HG03558 (cell line): ENCODE results near the gene RAB6B.

Source experiments
- ATAC-seq: cut with Tn5 transposase; IDR thresholded peaks from one replicate; pipeline ENCODE4 v1.9.1; 2021; ENCODE audit warnings: moderate number of reproducible peaks; ENCODE audit not compliant: unreplicated experiment; ENCODE audit errors: extremely low read depth

The RAB6B gene

DNA sequence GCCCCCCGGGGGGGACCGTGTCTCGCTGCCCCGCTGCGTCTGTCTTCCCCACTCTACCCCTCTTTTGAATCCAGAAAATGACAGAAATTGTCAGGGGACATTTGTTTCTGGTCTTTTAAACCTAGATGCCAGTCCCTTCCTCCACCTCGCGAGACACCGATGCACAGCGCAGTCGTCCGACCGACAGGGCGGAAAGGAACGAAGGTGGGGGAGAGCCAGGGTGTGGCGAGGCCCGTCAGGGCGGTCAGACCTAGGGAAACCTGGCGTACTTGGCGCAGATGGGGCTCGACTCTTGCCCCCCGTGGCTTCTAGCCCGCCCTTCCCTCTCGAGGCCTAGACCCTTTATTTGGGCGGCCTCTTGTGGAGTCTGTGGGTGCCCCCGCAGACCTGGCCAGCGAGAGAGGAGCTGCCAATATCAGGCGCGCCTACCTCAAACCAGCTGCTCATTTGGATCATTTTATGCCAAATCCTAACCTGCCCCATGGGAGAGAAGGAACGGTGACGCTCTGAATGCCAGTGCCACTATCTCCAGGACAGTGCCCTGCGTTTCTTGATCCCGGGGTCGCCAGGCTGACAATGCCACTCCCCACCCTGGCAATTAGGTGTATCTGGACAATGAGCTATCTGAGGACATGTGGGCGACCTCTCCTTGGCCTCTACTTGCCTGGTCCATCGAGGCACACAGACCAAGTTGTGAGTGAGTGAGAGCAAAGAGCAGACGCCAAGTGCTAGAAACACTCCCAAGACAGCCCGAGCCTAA is 500 bp upstream of the RAB6B start:
- no peak for ATAC-seq

DNA sequence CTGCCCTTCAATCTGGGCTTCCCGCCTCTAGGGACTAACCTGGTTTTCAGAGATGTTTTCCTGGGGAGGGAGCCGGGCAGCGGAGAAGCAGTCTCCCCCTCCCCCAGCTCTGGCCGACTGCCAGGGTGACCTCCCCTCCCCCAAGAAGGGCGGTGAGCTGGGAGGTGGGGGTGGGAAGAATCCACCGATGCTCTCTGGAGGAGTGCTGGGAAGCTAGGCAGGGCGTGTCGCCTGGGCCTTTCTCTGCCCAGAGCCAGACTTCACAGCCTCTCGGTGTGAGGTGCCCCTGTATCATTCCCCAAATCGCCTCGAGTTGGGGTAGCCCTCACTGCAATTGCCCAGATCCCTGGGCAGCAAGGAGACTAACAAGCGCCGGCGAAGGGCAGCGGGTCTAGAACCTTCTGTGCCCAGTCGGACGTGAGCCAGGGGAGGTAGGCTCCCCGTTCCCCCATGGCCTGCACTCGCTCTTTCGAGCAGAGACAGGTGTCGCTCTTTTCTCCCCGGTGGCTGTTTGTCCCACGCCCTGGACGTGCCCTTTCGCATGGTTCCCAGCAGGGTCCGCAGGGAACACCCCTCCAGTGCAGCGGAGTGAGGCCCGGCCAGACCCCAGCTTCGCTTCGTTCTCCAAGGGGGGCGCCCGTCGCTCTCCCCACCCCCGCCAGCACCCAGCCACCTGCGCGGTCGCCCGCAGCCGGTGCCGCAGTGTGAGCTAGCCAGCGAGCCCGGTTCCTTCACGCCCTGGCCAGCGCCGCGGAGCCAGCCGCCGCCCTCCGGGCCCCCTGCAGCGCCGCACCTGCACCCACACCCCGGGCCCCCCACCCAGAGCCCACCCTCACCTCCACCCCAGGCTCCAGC is 1.1 kb downstream of the RAB6B start:
- no peak for ATAC-seq

DNA sequence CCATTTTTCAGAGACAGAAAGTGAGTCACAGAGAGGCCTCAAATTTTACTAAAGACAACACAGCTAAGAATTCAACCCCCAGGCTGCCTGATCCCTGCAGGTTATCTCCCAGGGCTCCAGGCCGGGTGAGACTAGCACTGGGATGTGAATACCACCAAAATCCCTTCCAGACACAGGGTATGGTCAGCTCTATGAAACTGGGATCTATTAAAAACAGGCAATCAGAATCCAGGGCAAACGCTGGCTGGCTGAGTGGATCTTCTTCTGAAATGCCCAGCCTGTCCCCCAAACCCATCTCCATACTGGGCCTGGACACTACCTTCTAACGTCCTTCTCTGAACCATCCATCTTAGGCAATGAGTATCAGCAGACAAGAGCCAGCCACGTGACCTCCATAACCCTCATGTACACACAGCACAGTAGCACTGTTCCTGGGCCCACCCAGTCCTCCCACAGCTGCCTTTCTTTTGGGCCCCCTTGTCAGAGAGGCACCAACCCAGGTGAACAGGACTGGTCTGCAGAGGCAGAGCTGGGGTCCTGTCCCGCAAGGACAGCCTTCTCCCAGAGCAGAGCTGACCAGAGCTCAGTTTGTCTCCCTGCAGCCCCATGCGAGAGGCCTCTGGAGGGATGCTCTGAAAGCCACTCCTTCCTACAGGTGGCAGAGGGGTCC is 1.9 kb downstream of the RAB6B start:
- ATAC-seq: no peak

DNA sequence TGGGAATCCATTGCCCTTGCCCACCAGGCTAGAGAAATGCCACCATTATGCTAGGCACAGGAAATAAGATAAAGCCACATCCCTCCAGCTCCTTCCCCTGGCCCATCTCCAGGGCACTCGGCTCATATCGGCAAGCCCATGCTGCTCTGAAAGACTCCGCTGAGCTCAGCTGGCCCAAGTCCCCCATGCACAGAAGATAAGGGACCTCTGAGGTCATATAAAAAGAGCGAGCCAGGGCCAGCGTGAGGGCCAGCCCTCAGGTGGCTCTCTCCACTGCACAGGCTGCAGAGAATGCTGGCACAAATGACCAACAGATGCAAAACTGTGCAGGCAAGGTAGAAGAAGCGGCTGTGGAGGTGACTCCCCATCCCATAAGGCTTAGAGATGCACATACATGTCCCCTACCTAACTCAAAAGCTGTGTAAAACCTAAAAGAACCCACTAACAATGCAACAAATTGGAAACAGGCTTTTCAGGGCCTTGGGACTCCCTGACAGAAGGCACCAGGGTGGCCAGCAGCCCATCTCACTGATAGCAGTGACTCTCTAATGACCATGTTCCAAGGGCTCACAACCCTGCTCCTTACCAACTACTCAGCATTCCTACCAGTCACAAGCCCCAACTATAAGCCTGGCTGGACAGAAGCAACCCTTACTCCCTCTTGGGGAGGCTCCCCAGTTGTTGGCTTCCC is 3.0 kb downstream of the RAB6B start:
- ATAC-seq: no peak

DNA sequence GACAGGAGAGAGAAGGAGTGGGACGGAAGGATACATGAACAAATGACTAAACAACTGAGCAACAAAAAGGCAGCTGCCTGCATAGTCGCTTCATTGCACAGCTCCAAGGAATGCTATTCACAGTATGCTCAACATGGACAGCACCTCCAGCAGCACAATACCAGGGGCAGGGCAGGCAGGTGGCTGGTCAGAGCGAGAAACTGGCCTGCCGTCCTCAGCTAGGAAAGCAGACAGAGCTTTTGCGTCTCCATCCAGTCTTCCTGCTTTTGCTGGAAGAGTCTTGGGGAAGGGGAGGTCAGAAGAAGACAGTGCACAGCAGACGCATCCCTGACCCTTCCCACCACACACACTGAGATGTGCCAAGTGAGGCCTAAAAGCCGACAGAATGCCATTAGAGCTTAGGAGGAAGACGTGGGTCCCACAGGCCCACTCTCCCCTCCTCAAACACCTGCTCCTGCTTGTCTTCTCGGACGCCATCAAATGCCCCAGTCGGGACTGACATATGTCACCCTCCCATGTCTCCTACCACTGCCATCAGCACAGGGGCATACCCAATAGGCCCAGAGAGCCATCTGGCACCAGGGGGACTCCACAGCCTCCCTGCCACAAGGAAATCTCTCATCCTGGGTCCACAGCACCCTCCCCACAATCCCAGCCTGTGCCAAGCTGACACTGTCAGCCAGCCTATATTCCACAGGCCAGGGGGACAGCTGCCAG is 3.9 kb downstream of the RAB6B start:
- ATAC-seq: no peak

DNA sequence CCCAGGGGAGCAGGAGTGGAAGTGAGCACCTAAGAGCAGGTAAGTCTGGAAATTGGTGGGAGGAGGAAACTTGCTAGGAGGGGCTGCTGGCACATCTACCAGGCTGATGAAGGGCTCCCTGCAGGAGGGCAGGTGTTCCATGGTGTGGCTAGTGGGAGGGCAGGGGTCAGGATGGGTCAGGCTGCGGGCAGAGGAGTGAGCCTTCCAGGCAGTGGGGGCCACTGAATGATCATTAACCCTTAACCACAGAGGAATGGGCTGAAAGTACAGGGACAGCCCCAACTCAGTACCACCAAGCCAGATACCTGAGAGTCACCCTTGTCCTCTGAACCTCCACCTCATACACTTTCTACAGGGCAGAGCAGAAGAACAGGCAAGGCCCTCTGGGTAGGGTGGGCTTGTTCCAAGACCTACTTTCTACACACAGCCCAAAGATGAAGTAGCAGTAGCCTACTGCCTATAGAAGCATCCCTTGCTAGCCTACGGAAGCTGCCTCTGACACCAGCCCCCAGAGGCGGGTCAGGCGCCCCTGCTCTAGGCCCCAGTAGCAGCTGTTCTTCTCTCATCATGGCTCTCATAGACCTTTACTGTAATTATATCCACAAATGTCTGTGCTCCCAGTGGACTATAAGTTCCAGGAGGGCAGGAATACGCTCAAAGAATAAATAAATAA is 4.6 kb downstream of the RAB6B start:
- ATAC-seq: no peak

DNA sequence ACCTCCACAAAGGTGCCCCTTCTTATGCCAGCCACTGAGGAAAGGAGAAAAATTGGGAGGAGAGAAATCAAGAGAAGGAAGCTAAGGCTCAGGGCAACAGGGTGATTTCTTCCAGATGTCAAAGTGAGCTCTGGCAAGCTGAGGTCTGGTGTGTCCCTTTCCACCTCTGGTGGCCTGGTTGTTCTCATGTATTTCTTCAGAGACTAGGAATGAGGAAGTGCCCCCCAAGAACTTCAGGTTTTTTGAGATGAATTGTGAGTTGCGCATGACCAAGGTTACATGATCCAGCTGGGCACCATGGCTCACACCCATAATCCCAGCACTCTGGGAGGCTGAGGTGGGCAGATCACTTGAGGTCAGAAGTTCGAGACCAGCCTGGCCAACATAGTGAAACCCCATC is 5.6 kb downstream of the RAB6B start:
- ATAC-seq: no peak

DNA sequence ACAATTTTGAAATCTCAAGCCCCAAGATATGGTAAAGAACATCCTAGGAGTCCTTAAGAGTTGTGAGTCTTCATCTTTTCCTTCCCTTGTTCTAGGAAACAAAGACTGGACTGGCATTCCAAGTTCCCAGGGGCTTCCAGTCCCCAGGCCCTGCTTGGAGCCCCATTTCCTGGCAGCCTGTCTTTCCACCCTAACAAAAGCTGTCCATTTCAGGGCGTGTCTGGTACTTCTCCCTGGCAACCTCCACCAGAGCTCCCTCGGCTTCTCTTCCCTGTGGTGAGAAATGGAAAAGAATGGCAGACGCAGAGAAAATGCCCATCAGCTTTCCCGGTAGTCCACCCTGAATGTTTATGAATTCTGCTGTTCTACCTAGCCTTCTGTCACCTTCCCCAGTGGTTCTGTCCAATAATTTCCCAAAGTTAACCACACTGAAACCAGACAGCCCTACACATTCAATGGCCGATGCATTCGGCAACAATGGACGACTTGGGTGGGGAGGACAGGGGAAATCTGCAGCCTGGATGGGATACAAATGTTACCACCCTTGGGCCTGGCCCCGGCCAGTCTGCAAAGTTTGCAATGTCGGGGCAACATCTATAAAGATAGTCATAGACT is 6.8 kb downstream of the RAB6B start:
- no peak for ATAC-seq

DNA sequence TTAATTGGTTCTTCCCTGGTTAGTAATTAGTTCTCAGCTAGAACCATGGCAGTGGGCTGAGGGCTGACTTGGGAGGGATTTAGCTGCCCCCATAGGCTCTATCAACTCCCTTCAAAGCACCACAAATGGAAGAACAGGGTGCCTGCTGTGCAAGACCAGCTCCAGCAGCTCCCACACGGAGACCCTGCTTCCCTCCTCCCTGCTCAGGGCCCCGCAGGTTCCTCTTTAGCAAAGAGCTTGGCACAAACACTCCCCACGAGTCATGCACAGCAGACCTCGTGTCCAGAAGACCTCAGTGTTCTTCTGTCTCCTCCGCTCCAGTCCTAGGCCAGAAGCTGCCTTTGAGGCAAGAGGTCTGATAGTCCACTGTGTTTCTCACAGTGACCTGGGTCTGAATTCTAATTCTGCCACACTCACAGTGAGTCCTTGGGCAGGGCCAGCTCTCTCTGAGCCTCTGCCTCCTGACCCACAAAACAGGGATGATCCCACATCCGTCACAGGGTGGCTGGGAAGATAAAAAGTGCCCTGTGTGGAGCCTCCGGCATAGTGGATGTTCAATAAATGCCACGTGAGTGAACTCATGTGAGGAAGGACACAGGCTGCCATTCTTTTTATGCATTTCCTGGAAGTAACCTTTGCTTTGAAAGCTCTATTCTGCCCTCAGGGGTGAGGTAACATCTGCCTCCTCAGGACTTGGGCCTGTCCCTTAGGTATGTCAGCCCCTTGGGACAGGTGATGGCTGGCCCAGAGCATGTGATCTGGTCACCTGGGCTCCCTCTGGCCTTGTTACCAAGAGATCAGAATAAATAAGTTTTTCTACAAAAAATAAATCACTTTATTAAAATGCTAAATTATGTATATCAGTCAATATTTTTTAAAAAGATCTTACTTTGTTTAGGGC is 7.6 kb downstream of the RAB6B start:
- ATAC-seq: no peak

DNA sequence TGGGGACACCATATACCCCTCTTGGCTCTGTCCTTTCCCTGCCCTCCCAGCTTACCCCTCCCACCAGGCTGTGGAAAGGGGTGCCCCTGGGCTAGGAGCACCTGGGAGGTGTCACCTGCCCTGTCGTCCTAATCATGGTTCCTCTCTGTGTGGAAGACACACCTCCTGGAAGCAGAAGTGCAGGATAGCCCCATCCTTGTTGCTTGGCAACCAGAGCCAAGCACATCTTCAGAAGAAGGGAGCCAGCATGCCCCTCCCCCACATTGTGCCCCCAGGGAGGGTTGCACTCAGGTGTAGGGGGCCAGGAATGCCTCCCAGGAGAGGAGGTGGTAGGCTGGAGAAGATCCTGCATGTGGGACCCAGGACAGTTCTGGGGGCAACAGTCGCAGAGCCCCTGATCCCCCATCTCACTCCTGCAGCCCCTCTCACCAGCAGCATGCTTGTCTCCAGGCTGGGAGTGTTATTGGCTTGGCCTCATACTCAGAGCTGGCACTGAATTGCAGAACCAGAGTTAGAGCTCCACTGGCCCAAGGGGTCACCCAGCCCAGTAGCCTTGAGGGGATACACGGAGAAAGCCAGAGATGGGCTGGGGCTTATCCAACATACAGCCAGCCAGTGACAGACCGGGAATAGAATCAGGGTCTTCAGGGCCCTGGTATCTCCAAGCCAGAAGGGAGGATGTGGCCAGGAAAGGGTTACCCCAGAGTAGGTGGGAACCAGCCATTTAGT is 8.4 kb downstream of the RAB6B start:
- no peak for ATAC-seq

DNA sequence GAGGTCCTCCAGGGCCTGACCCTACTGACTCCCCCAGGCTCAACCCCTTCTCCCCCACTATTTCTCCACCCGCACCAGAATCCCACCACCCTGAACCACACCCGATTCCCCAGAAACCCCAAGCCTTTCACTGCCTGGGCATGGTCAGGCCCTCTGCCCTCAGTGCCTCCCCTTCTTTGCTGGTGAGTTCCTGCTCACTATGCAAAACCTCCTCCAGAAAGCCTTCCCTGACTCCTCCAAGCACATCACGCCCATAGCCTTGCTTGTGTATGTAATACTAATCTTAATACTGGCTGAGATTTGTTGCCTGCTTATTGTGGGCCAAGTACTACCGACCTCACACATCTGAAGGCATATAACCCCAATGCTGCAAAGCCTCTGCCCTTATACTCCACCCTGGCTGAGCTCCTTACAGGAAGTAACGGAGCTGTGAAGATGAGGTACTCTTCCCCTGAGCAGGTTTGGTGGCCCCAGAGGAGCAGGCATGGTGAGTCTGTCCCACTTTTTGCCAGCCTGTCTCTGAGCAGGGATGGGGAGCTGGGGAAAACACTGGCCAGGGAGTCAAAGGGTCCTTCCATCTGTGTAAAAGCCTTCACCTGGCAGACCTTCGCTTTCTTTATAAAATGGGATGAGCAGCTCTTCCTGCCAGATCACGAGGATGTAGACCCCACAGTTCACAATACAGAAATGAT is 9.5 kb downstream of the RAB6B start:
- no peak for ATAC-seq

DNA sequence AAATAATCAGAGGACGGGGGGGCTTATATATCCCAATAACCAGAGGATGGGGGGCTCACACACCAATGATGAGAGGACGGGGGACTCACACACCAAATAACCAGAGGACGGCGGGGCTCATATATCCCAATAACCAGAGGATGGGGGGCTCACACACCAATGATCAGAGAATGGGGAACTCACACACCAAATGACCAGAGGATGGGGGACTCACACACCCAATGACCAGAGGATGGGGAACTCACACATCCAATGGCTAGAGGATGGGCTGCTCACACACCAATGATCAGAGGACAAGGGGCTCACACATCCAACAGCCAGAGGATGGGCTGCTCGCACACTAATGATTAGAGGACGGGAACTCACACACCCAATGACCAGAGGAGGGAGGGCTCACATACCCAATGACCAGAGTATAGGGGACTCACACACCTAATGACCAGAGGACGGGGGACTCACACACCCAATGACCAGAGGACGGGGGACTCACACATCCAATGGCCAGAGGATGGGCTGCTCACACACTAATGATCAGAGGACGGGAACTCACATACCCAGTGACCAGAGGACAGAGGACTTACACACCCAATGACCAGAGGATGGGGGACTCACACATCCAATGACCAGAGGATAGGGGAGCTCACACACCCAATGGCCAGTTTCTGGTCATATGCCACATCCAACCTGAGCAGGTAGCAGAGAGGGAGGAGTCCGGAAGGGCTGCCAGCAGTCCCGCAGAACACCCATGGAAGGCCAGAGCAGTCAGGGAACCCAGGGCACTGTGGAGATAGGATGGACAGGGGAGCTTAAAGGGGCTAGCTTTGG is 10.6 kb downstream of the RAB6B start:
- ATAC-seq: no peak

DNA sequence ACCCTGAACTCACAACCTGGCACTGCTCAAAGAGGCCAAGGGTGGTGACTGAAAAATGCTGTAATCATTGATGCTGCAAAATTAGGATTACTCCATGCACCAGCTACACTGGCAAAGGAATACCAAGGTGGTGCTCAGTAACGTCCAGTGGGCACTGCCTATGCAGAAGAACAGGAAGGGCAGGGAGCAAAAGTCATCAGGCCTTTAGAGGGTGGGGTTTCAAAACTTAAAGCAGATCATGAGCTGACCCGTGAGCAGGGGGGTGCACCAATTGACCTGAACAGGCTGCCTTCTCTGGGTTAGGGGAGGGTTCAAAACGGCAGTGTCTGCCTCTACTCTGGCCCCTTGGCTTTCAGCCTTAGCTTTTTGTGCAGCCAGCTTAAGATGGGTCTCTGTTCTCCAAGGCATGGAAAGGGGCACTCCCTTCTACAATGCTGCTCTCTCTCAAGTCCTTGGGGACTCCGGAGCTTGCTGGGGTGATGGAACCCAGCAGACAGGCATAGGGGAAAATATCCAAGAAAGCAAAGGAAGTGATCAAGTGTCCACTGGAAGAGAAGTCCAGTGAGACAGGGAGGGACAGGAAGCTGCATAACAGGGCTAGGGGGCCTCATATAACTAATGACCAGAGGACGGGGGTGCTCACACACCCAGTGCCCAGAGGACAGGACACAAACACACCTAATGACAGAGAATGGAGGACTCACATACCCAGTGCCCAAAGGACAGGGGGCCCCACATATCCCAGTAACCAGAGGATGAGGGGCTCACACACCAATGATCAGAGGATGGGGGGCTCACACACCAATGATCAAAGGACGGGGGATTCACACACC is 11.4 kb downstream of the RAB6B start:
- ATAC-seq: no peak

DNA sequence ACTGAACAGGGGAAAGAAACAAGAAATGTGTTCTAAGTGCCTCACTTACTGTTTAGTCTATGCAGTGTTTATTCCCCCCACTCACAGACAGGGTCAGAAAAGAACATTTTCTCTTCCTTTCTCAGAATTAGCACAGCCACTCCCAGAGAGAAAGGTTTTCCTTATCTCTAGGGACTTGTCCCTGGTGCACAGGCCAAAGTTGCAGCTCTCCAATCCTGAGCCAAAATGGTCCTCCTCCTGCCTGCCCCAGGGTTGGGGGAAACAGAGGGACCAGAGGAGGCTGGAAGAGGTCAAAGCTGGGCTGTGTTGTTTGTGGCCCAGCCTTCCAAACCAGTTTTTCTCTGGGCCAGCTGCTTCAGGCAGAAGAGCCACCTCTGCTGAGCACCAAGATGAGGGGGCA is 12.0 kb downstream of the RAB6B start:
- no peak for ATAC-seq

DNA sequence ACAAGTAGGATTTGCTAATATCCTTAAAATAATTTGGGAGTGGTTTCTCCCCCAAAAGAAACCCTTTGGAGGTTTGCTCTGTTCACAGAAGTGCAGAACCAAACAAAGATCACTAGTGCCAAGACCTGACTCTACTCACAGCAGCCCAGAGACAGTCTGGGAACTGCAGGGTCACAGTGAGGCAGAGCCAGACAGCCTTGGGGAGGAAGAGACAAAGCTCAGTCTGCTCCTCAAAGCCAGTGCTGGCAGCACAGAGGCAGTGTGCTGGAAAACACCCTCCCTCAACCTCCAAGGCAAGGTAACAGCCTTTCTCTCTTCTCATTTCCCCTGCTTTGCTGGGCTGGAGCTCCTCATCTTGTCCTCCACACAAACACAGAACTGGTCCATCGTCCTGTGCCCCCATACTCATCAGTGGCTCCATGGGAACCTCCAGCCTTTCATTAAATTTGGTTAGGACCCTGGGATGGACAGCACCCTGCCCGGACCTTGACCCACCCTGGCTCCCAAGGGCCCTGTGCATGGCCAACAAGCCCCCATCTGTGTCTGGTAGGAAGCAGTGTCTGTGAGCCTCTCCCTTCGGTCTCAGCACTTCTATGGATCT is 12.6 kb downstream of the RAB6B start:
- ATAC-seq: no peak
